Natural killer cell (primary cell): Measurements from ENCODE around the gene PLCB3. TPM values are rescaled to one million over a fixed set of nuclear protein-coding genes. Genes with fewer than 3 reads are reported as not detected.
A peak's percentile ranks its signal among the peaks of the same experiment; 100 is the strongest.

Experiments
- ATAC-seq, 3 donors: fragments of 150-1000 bp in 2 of 3; fragments of 200-7000 bp in 1 of 3; cut with Tn5 transposase; 1 replicate in 1 of 3; 2 replicates in 2 of 3; pipeline ENCODE4 v1.10.0; 2021; ENCODE audit warnings: mild to moderate bottlenecking in 2 of 3, moderate library complexity in 2 of 3
- DNase-seq, 2 donors: peaks; one replicate each; pipeline versions ENCODE4 v3.0.0 to v3.0.0-alpha.2; 2013 to 2021; ENCODE audit warnings: mixed read lengths in 1 of 2
- H3K27ac ChIP-seq: one replicate; pipeline ENCODE4 v1.5.1; 2013; ENCODE audit warnings: mild to moderate bottlenecking, low read length
- H3K27me3 ChIP-seq: one replicate; pipeline ENCODE4 v1.6.1; 2013; ENCODE audit warnings: low read length; ENCODE audit not compliant: control insufficient read depth, insufficient read depth
- H3K36me3 ChIP-seq: one replicate; pipeline ENCODE4 v1.6.1; 2013; ENCODE audit warnings: low read length; ENCODE audit not compliant: control insufficient read depth, insufficient read depth
- H3K4me1 ChIP-seq: one replicate; pipeline ENCODE4 v1.6.1; 2013; ENCODE audit warnings: low read length; ENCODE audit not compliant: control insufficient read depth, insufficient read depth
- H3K4me3 ChIP-seq: one replicate; pipeline ENCODE4 v1.5.1; 2013; ENCODE audit warnings: low read length
- H3K9me3 ChIP-seq: one replicate; pipeline ENCODE4 v1.6.1; 2013; ENCODE audit warnings: low read length; ENCODE audit not compliant: control insufficient read depth, insufficient read depth
- H3K27ac Mint-ChIP-seq, 2 donors: one replicate each; pipeline ENCODE4 v1.8.0; 2022; ENCODE audit warnings: mild to moderate bottlenecking in 2 of 2, mixed read lengths in 2 of 2, moderate library complexity in 1 of 2
- H3K27me3 Mint-ChIP-seq, 2 donors: one replicate each; pipeline ENCODE4 v1.8.0; 2022; ENCODE audit warnings: low read depth in 2 of 2, mixed read lengths in 2 of 2
- H3K36me3 Mint-ChIP-seq: one replicate; pipeline ENCODE4 v1.8.0; 2022; ENCODE audit warnings: mixed read lengths
- H3K4me1 Mint-ChIP-seq, 2 donors: one replicate each; pipeline ENCODE4 v1.8.0; 2022; ENCODE audit warnings: mixed read lengths in 2 of 2
- H3K4me3 Mint-ChIP-seq: one replicate; pipeline ENCODE4 v1.8.0; 2022; ENCODE audit warnings: mild to moderate bottlenecking, moderate library complexity, mixed read lengths
- H3K9me3 Mint-ChIP-seq, 2 donors: one replicate each; pipeline ENCODE4 v1.8.0; 2022; ENCODE audit warnings: mixed read lengths in 2 of 2
- CTCF ChIP-seq: fragments of 200-600 bp; IDR thresholded peaks from one replicate; pipeline ENCODE4 v1.8.0; 2022; ENCODE audit warnings: antibody characterized with exemption
- WGBS: methylation state at CpG from one replicate; pipeline ENCODE4 v1.1.7; 2013; ENCODE audit warnings: missing lambda C conversion rate; ENCODE audit not compliant: insufficient coverage; 5-methylcytosine and 5-hydroxymethylcytosine counted together
- intact Hi-C: fragments of 100-400 bp; cut with micrococcal nuclease; formaldehyde crosslinking; loops from one replicate; pipeline ENCODE4 v1.14.2; 2022
- total RNA-seq, 4 donors: library from RNA; stranded (reverse); fragments of 120-200 nt in 1 of 4; gene quantifications; one replicate each; pipeline versions ENCODE4 v1.2.3 to v1.2.4, GENCODE V29; 2013 to 2022

The PLCB3 gene
- total RNA-seq, 3 donors from 2014 or later (not counting 1 experiment from before 2014, with no cell fraction given): 5.4 to 7.6 (median 5.5) TPM

- Mint-ChIP-seq H3K9me3 (no peaks in the 10 kb centered on the region), H3K27ac (peak overlapping the region; percentile 98 to 99), H3K36me3 (no peaks in the 10 kb centered on the region), H3K4me1 (peaks cover 13 to 44% of the 10 kb centered on the region in 2 donors), H3K4me3 (no peak overlapping the region), H3K27me3 (no peaks in the 10 kb centered on the region)
- H3K27me3 ChIP-seq: no peaks in the 10 kb centered on the region
- peaks cover 66% of the 10 kb centered on the region for H3K4me1 ChIP-seq
- intact Hi-C loops: no loop called here
- H3K27ac ChIP-seq: peak overlapping the region; percentile 50
- no peaks in the 10 kb centered on the region for H3K9me3 ChIP-seq
- peaks cover 5% of the 10 kb centered on the region for H3K36me3 ChIP-seq
- DNase-seq: no peak
- H3K4me3 ChIP-seq: no peak overlapping the region
- 85% methylated on average over 9 of the region's 9 CpGs for WGBS
- TF ChIP-seq CTCF: no peak
- no peak for ATAC-seq
These were observed 13.3 kb upstream of the PLCB3 start for GRCh38 chr11:64238076-64238475.

- no peak for TF ChIP-seq CTCF
- Mint-ChIP-seq H3K4me3 (no peak overlapping the region), H3K27me3 (no peaks in the 10 kb centered on the region), H3K27ac (peak overlapping the region; percentile 98 to 99), H3K36me3 (no peaks in the 10 kb centered on the region), H3K4me1 (peaks cover 13 to 47% of the 10 kb centered on the region in 2 donors), H3K9me3 (no peaks in the 10 kb centered on the region)
- ATAC-seq: no peak
- intact Hi-C loops: no loop called here
- peak overlapping the region; percentile 47 for H3K27ac ChIP-seq
- H3K27me3 ChIP-seq: no peaks in the 10 kb centered on the region
- peaks cover 64% of the 10 kb centered on the region for H3K4me1 ChIP-seq
- H3K4me3 ChIP-seq: no peak overlapping the region
- no peaks in the 10 kb centered on the region for H3K9me3 ChIP-seq
- H3K36me3 ChIP-seq: peaks cover 12% of the 10 kb centered on the region
- DNase-seq: no peak
- 70% methylated on average over 5 of the region's 5 CpGs for WGBS
These were observed 12.3 kb upstream of the PLCB3 start for GRCh38 chr11:64238999-64239398.

- Histone ChIP-seq H3K36me3 (peaks cover 15% of the 10 kb centered on the region), H3K27ac (peak overlapping the region; percentile 98), H3K27me3 (no peaks in the 10 kb centered on the region), H3K4me1 (peaks cover 66% of the 10 kb centered on the region), H3K4me3 (peak overlapping the region; percentile 65), H3K9me3 (no peaks in the 10 kb centered on the region)
- no peak for ATAC-seq
- H3K4me3 Mint-ChIP-seq: peak overlapping the region; percentile 96
- TF ChIP-seq CTCF: no peak
- H3K9me3 Mint-ChIP-seq: no peaks in the 10 kb centered on the region
- peak overlapping the region; percentile 98 to 99 for H3K27ac Mint-ChIP-seq
- H3K27me3 Mint-ChIP-seq: no peaks in the 10 kb centered on the region
- H3K4me1 Mint-ChIP-seq: peaks cover 13 to 46% of the 10 kb centered on the region in 2 donors
- no peaks in the 10 kb centered on the region for H3K36me3 Mint-ChIP-seq
- no peak for DNase-seq
- intact Hi-C loops: loop anchor here (2.0 kb wide), 1 partner anchor 29 kb away; no protein-coding TSS in a partner anchor
- 60% methylated on average over 11 of the region's 11 CpGs for WGBS
These were observed 11.5 kb upstream of the PLCB3 start for GRCh38 chr11:64239662-64240434.
